Islet precursor cell (in vitro differentiated cells): ENCODE data around the gene DIS3L2.
"Not testable (repeated sequence)": the region's sequence is repeated elsewhere in the genome, so short reads cannot be mapped to it uniquely, and the experiment has no call there.

Experiments used
- DNase-seq: peaks from one replicate; pipeline ENCODE4 v3.0.0-alpha.2; 2018

Gene DIS3L2

DNA sequence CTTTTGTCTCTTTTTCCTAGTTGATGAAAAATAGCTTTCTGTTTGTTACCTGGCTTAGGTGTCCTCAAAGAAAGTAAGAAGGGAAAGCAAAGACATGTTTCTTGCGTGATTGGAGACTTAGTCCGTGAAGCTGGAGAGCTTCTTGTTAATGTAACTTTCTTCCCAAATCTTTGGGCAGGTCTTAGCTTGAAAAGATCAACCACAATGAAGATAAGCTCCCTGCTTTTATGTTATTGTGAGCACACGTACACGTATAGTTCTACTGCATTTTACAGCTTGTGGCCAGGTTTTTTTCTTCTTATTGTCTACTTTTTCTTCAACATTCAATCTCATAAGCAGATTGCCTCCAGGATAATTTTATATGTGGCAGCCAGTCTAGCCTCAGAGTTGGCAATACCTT, 99.8 kb downstream of the DIS3L2 start:
- no peak for DNase-seq

GRCh38 chr2:232073026-232073425, 111.5 kb downstream of the DIS3L2 start:
- no peak for DNase-seq

GRCh38 chr2:232073699-232074098, 112.2 kb downstream of the DIS3L2 start:
- DNase-seq, result no peak

- DNase-seq, result no peak
These were observed 113.6 kb downstream of the DIS3L2 start for GRCh38 chr2:232075080-232075479.

DNA sequence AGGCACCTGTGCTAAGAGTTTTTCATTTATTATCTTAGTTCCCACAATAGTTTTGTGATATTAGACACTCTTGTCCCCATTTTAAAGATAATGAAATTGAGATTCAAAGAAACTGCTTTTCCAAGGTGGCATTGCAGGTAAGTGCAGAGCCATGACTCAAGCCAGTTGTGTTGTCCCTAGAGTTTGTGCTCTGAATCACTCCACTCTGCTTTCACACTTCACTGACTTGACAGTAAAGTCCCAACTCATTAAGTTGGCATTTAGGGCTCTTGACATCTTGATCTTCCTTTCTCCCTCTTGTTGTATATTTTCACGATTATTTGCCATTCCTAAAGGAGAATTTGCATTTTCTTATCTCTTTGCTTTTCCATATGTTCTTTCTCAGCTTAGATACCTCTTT, 114.3 kb downstream of the DIS3L2 start:
- no peak for DNase-seq

DNA sequence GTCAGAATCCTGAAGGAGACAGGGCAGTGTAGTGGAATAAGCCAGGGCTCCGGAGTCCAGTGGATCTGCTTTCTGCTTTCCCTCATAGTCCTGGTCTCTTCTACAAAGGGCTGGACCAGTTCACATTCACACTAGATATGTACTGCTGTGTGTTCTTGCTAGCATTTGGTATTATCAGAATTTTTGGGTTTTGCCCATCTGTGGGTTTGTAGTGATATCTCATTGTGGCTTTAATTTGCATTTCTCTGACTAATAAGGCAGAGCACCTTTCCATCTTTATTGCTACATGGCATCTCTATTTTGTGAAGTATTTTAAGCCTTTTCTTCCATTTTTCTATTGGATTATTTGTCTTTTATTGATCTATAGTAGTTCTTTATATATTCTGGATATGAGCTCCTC, 114.8 kb downstream of the DIS3L2 start:
- no peak for DNase-seq

- DNase-seq, result no peak
These were observed 115.2 kb downstream of the DIS3L2 start for GRCh38 chr2:232076736-232077135.

GRCh38 chr2:232085164-232085563, 123.7 kb downstream of the DIS3L2 start:
- no peak for DNase-seq

DNA sequence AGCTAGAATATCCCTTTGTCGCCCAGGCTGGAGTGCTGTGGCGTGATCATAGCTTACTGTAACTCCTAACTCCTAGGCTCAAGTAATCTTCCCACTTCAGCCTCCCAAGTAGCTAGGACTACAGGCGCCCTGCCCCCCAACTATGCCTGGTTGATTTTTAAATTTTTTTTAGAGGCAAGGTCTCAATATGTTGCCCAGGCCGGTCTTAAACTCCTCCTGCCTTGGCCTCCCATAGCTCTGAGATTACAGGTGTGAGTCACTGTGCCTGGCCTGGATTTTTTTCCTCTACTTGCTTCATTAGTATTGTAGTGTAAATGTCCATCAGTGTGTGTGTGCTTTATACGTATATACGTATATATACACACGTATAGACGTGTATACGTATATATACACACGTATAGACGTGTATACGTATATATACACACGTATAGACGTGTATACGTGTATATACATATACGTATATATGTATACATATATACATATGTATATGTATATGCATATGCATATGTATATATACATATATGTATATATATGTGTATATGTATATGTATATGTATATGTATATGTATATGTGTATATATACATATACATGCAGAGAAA, 124.4 kb downstream of the DIS3L2 start:
- DNase-seq, result no peak

GRCh38 chr2:232088771-232089170, 127.3 kb downstream of the DIS3L2 start:
- DNase-seq, result no peak

GRCh38 chr2:232094201-232094600, 132.7 kb downstream of the DIS3L2 start:
- no peak for DNase-seq

- DNase-seq, result no peak
These were observed 133.4 kb downstream of the DIS3L2 start for GRCh38 chr2:232094883-232095282.

DNA sequence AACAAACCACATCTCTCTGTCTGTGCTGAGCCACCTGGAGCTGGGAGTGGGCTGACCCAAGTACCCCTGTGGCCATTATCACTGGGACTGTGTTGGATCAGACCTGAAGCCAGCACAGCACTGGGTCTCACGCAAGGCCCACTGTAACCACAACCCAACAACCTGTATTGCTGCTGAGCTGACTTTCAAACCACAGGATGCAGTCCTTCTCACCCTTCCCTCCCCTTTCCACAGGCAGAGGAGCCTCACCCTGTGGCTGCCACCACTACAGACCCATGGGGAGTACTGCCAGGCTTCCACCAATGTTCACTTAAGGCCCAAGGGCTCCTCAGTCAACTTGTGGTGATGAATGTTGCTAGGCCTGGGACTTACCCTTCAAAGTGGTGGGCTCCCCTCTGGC, 135.7 kb downstream of the DIS3L2 start:
- DNase-seq, result no peak

DNA sequence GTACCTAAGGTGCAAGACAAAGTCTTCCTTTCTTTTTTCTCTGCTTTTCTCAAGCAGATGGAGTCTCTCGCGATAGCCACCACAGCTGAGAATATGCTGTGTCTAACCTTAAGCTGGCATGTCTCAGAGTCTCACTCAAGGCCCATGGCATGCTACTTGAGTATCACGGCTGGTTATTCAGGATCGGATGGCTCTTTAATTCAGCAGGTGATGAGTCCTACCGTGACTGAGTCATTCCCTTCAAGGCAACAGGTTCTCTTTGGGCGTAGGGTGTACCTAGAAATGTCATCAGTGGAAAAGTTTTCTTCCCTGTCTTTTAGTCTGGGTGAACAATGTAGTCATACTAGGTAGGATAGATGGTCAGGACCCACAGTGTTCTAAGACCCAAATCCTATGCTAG, 136.2 kb downstream of the DIS3L2 start:
- no peak for DNase-seq

GRCh38 chr2:232102380-232102779, 140.9 kb downstream of the DIS3L2 start:
- no peak for DNase-seq

DNA sequence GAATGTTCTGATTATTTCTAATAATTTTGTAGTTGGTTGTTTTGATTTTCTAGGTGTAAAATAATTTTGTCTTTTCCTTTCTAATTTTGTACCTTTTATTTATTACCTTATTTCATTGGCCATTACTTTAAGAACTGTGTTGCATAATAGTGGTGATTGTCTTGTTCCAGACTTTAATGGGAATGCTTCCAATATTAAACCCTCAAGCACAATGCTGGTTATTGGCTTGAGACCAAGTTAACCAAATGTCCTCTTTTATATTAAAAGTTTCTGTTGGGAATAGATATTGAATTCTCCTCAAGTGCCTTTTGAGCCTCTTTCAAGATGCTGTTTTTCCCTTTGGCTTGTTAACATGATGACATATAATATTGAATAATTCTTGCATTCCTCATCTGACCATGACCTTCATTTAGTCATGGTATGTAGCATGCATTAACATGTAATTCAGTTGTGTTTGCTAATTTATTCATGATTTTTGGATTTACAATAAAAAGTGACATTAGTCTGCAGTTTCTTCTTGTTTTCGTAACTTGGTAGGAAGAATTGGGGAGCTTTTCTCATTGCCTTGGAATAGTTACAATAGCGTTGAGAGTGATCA, 141.7 kb downstream of the DIS3L2 start:
- no peak for DNase-seq

- no peak for DNase-seq
These were observed 142.6 kb downstream of the DIS3L2 start for GRCh38 chr2:232104076-232104646.

DNA sequence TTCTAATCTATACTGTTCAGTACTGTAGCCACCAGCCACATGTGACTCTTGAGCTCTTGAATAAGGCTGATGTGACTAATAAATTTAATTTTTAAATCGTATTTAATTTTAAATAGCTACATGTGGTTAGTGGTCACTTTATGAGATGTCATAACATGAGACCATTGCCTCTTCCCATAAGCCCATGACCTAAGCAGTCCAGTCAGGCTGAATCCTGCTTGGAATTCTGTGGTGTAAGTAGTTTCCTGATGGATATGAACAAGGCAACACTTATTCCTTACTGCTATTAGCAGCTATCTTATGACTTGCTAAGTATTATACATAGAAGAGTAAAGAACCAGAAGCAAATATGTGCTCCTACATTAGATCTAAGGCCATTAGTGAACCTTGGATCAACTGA, 150.0 kb downstream of the DIS3L2 start:
- DNase-seq, result no peak

GRCh38 chr2:232113821-232114220, 152.3 kb downstream of the DIS3L2 start:
- no peak for DNase-seq

- not testable (repeated sequence) for DNase-seq
These were observed 154.3 kb downstream of the DIS3L2 start for GRCh38 chr2:232115728-232116361.

GRCh38 chr2:232116852-232117251, 155.3 kb downstream of the DIS3L2 start:
- DNase-seq, result no peak

- DNase-seq, result no peak
These were observed 155.9 kb downstream of the DIS3L2 start for GRCh38 chr2:232117413-232117812.

- no peak for DNase-seq
These were observed 159.4 kb downstream of the DIS3L2 start for GRCh38 chr2:232120911-232121310.

DNA sequence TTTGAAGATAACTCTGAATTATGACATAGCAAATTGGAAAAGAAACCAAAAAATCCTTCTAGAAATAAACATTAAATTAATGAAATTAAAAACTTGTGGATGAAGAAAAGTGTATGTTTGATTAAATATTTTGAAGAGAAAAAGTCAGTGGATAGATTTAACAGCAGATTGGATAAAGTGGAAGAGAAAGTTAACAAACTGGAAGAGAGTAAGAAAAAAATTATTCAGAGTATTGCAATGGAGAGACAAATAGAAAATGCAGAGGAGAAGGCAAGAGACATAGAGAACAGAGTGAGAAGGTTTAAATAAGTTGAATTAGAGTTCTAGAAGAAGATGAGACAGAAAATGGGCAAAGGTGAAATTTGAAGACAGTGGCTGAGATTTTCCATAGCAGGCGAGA, 162.8 kb downstream of the DIS3L2 start:
- no peak for DNase-seq
